Measurements from ENCODE around the gene ST3GAL4. TPM values are rescaled to one million over a fixed set of nuclear protein-coding genes. Genes with fewer than 3 reads are reported as not detected.

The ST3GAL4 gene
- total RNA-seq, 1 experiment from 2014 or later: 13.6 TPM

DNA sequence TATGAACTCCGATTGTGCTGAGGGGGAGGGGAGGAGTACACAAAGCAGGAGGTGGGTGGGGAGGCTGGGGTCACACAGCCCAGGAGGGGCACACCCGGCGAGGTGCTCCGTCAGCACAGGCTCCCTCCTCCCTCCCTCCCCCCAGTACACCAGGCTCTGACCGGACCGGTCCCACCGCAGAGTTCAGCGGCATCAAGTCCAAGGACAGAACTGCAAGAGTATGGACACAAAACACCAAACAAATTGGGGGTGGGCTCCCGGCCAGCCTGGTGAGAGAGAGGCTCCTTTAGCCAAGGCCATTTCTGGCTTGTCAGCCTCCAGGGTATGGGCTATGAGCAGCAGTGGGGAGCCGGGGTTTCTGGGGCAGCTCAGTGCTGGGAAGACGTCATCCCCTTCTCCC is 68.3 kb downstream of the ST3GAL4 start:
- H3K27me3 ChIP-seq (ENCODE audit: insufficient read depth, low read length): no peaks in the 10 kb centered on the region

More for the DNA sequence above, 68.3 kb downstream of the ST3GAL4 start:
- Histone ChIP-seq H3K79me1 (ENCODE audit: insufficient read depth, low read depth, low read length, poor library complexity, severe bottlenecking) (no peaks in the 10 kb centered on the region), H2BK12ac (ENCODE audit: insufficient read length, low read depth, low read length) (no peak overlapping the region), H3K14ac (ENCODE audit: insufficient read depth, low read length) (no peak overlapping the region), H3K9ac (ENCODE audit: extremely low read depth, insufficient read length, low read length) (no peak overlapping the region), H3K23ac (ENCODE audit: insufficient read length, low read depth, low read length) (no peak overlapping the region), H2AK5ac (ENCODE audit: insufficient read length, low read length) (no peak overlapping the region), H3K4me2 (ENCODE audit: insufficient read depth, insufficient read length, low read length) (no peak overlapping the region), H3K9me3 (ENCODE audit: control insufficient read depth, low read depth, low read length) (no peaks in the 10 kb centered on the region), H4K5ac (ENCODE audit: insufficient read length, low read depth, low read length) (no peak overlapping the region), H2BK15ac (ENCODE audit: low read depth, low read length) (no peak overlapping the region), H3K4ac (ENCODE audit: low read depth, low read length) (no peak overlapping the region), H3T11ph (ENCODE audit: low read length) (no peak overlapping the region), H4K91ac (ENCODE audit: insufficient read length, low read depth, low read length) (no peak overlapping the region), H2BK120ac (ENCODE audit: low read depth, low read length, poor library complexity, severe bottlenecking) (no peak overlapping the region), H3K56ac (ENCODE audit: insufficient read length, low read depth, low read length) (no peak overlapping the region), H4K8ac (replicated peaks; ENCODE audit: insufficient read length, low read depth, low read length) (no peak overlapping the region), H3K23me2 (ENCODE audit: insufficient read length, low read depth, low read length, poor library complexity, severe bottlenecking) (no peaks in the 10 kb centered on the region), H2BK5ac (ENCODE audit: insufficient read length, low read length) (no peak overlapping the region), H2BK20ac (ENCODE audit: low read depth, low read length, poor library complexity, severe bottlenecking) (no peak overlapping the region), H3K4me1 (ENCODE audit: insufficient read depth, low read length) (no peaks in the 10 kb centered on the region; the same call in 1 of the 2 replicates), H3K27ac (ENCODE audit: insufficient read length, low read depth, low read length) (no peak overlapping the region), H3K18ac (ENCODE audit: insufficient read length, low read depth, low read length) (no peak overlapping the region), H2AFZ (ENCODE audit: low read length) (no peak overlapping the region), H4K20me1 (ENCODE audit: control insufficient read depth, insufficient read depth, insufficient read length) (no peaks in the 10 kb centered on the region), H3K79me2 (ENCODE audit: insufficient read depth, low read length) (no peaks in the 10 kb centered on the region)
- peaks cover 3% of the 10 kb centered on the region for H3K27me3 Mint-ChIP-seq (ENCODE audit: low read depth)
- H3K4me1 Mint-ChIP-seq: peaks cover 5 to 9% of the 10 kb centered on the region in 2 experiments
- DNase-seq: no peak
- TF ChIP-seq, protein P1, sequence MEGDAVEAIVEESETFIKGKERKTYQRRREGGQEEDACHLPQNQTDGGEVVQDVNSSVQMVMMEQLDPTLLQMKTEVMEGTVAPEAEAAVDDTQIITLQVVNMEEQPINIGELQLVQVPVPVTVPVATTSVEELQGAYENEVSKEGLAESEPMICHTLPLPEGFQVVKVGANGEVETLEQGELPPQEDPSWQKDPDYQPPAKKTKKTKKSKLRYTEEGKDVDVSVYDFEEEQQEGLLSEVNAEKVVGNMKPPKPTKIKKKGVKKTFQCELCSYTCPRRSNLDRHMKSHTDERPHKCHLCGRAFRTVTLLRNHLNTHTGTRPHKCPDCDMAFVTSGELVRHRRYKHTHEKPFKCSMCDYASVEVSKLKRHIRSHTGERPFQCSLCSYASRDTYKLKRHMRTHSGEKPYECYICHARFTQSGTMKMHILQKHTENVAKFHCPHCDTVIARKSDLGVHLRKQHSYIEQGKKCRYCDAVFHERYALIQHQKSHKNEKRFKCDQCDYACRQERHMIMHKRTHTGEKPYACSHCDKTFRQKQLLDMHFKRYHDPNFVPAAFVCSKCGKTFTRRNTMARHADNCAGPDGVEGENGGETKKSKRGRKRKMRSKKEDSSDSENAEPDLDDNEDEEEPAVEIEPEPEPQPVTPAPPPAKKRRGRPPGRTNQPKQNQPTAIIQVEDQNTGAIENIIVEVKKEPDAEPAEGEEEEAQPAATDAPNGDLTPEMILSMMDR (conservative IDR thresholded peaks at IDR 0.05): no peak
- no peaks in the 10 kb centered on the region; a peak in 1 of 7 replicates for H3K36me3 Mint-ChIP-seq (ENCODE audit: insufficient read depth in 1 of 3, low read depth in 3 of 3)
- WGBS (ENCODE audit: extremely low coverage, insufficient read length, low lambda C conversion rate): no CpG with 5 or more reads among the region's 11 CpGs
- H3K4me3 Mint-ChIP-seq: no peak overlapping the region
- H3K27ac Mint-ChIP-seq: peak overlapping the region in 1 of 3 experiments; percentile 66; a peak in 2 of 7 replicates
- no peaks in the 10 kb centered on the region for H3K9me3 Mint-ChIP-seq

Measured in H9 (cell line).